ENCODE data around the gene IRF3.

Gene IRF3

DNA sequence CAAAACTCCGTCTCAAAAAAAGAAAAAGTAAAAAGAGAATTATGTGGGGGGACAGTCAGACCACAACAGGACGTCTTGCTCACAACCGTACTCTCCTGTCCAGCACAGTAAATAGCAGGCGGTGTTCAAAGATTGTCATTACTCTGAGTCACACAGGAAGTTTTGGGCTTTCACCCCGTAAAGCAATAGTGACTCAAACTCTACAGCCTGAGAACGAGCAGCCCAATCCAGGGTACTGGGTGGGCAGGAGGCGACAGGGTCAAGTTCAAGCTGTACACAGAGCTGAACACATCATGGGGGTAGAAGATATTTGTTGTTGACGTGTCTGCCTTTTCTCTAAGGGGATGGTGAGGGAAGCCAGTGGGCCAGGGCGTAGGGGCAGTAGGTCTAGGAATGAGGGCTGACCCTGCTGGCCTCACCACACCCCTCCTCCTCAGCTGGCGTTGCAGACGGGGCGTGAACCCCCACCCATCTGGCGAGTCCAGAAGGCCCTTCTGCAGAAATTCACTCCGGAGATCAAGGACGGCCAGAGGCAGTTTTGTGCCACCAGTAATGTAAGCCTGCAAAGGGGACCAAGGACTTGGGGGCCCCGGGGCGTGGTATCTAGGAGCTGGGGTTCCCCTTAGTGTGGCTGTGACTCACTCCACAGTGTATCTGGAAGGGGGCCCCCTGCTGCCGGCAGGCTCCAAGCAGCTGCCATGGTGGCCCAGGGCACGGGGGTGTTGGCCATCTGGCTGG is 51.4 kb downstream of the IRF3 start:
- peak overlapping the region; percentile 57 for H3K27ac ChIP-seq
- TF ChIP-seq, protein P1, sequence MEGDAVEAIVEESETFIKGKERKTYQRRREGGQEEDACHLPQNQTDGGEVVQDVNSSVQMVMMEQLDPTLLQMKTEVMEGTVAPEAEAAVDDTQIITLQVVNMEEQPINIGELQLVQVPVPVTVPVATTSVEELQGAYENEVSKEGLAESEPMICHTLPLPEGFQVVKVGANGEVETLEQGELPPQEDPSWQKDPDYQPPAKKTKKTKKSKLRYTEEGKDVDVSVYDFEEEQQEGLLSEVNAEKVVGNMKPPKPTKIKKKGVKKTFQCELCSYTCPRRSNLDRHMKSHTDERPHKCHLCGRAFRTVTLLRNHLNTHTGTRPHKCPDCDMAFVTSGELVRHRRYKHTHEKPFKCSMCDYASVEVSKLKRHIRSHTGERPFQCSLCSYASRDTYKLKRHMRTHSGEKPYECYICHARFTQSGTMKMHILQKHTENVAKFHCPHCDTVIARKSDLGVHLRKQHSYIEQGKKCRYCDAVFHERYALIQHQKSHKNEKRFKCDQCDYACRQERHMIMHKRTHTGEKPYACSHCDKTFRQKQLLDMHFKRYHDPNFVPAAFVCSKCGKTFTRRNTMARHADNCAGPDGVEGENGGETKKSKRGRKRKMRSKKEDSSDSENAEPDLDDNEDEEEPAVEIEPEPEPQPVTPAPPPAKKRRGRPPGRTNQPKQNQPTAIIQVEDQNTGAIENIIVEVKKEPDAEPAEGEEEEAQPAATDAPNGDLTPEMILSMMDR (conservative IDR thresholded peaks at IDR 0.05) = no peak

DNA sequence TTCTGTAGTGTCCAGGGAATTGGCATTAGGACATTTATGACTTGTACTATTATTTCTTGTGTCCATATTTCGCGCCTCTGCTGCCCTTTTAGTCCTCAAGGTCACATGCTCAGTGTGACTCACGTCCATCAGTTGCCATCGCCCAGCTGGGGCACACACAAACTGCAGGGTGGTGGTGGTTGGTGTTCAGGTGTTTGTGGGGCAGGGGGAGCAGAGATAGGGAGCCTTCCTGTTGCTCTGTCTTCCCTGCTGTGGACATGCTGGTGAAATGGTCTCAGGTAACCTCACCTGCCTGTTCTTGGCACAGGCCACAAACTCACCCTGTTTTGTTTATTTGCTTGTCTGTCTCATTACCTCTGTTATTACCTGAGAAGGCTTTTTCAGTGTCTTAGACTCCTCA is 52.3 kb downstream of the IRF3 start:
- peak overlapping the region; percentile 57 for H3K27ac ChIP-seq
- TF ChIP-seq, protein P1 (conservative IDR thresholded peaks at IDR 0.05) = no peak

Data from VCaP (cell line).